Measurements from ENCODE around the gene TCF12. TPM values are rescaled to one million over a fixed set of nuclear protein-coding genes. Genes with fewer than 3 reads are reported as not detected.

TCF12 gene
- total RNA-seq, 8 experiments from 2014 or later = 34.7 to 177 (median 99.7) TPM

DNA sequence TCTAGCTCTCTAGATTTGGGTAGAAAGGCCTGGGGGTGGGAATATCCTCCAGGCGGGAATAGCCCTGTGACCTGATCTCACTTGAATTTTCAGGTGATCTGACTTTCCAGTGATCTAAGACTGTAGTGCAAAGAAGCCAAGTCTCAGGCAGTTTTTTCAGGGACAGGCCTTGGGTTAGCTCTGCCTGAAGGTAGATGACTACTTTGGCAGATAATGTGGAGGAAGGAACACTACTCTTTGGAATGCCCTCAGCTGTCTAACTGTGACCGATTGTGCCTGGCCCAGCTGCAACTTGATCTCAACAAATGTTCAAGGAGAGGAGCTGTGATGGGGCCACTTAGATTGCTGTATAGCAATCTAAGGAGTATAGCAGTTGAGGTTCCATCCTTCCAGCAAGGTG lies 193.7 kb downstream of the TCF12 start:
- Histone ChIP-seq H3K4me1 (replicated peaks in 1 of 2) (peaks cover 0 to 4% of the 10 kb centered on the region in 2 donors), H3K27ac (no peak overlapping the region), H3K4me3 (no peak overlapping the region)
- 60 to 90% (median 81%) methylated on average over 1 to 2 of the region's 2 CpGs; no CpG with 5 or more reads in 4 of the 10 experiments for WGBS, 10 experiments
- no peak for ATAC-seq (replicated peaks in 6 of 8)
- in situ Hi-C loops (cut with MboI; ENCODE audit: low pct_unique_long_range_greater_than_20kb in 2 of 9, low sequenced_read_pairs in 9 of 9, unreplicated experiment in 9 of 9) = no loop called here

DNA sequence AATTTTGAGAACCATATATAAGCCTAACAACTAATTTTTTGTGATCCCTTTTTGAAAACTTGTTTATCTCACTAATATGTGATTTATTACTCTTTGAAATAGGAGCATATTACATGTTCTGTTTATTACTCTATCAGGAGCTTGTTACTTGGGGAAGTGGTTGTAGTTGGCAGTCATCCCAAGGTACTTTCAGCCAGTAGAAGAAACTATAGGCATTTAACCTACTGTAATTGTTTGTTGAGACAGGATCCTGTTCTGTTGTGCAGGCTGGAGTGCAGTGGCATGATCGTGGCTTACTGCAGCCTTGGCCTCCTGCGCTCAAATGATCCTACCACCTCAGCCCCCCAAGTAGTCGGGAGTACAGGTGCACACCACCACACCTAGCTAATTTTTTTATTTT lies 195.6 kb downstream of the TCF12 start:
- 60 to 100% (median 87%) methylated on average over 1 to 3 of the region's 3 CpGs; no CpG with 5 or more reads in 4 of the 10 experiments for WGBS, 10 experiments
- H3K4me3 ChIP-seq = no peak overlapping the region
- peaks cover 4 to 6% of the 10 kb centered on the region in 2 donors for H3K4me1 ChIP-seq (replicated peaks in 1 of 2)
- no peak for ATAC-seq (replicated peaks in 6 of 8)
- in situ Hi-C loops (cut with MboI; ENCODE audit: low pct_unique_long_range_greater_than_20kb in 2 of 9, low sequenced_read_pairs in 9 of 9, unreplicated experiment in 9 of 9) = no loop called here
- H3K27ac ChIP-seq = no peak overlapping the region

GRCh38 chr15:57118013-57118799 lies 199.8 kb downstream of the TCF12 start:
- Histone ChIP-seq H3K4me1 (replicated peaks in 1 of 2) (peaks cover under 1 to 6% of the 10 kb centered on the region in 2 donors), H3K27ac (no peak overlapping the region), H3K4me3 (no peak overlapping the region)
- 0 to 100% (median 44%) methylated on average over 1 to 2 of the region's 2 CpGs for WGBS, 10 experiments
- in situ Hi-C loops (cut with MboI; ENCODE audit: low pct_unique_long_range_greater_than_20kb in 2 of 9, low sequenced_read_pairs in 9 of 9, unreplicated experiment in 9 of 9) = no loop called here
- ATAC-seq (replicated peaks in 6 of 8) = peak in 6 of 8 experiments; percentile 25 to 98 (median 66)

- in situ Hi-C loops (cut with MboI; ENCODE audit: low pct_unique_long_range_greater_than_20kb in 2 of 9, low sequenced_read_pairs in 9 of 9, unreplicated experiment in 9 of 9) = no loop called here
- no peak for ATAC-seq (replicated peaks in 6 of 8)
- H3K27ac ChIP-seq = no peak overlapping the region
- peaks cover 0 to 6% of the 10 kb centered on the region in 2 donors for H3K4me1 ChIP-seq (replicated peaks in 1 of 2)
- no peak overlapping the region for H3K4me3 ChIP-seq
- WGBS, 10 experiments = 68 to 100% (median 83%) methylated on average over 1 to 2 of the region's 2 CpGs; no CpG with 5 or more reads in 1 of the 10 experiments
Observed at GRCh38 chr15:57122080-57122840, 203.8 kb downstream of the TCF12 start.

GRCh38 chr15:57124036-57124435 lies 205.6 kb downstream of the TCF12 start:
- in situ Hi-C loops (cut with MboI; ENCODE audit: low pct_unique_long_range_greater_than_20kb in 2 of 9, low sequenced_read_pairs in 9 of 9, unreplicated experiment in 9 of 9) = no loop called here
- WGBS, 10 experiments = 67 to 100% (median 100%) methylated on average over 1 of the region's 1 CpG; no CpG with 5 or more reads in 5 of the 10 experiments
- H3K27ac ChIP-seq = no peak overlapping the region
- no peaks in the 10 kb centered on the region for H3K4me1 ChIP-seq (replicated peaks in 1 of 2)
- no peak overlapping the region for H3K4me3 ChIP-seq
- ATAC-seq (replicated peaks in 6 of 8) = no peak

DNA sequence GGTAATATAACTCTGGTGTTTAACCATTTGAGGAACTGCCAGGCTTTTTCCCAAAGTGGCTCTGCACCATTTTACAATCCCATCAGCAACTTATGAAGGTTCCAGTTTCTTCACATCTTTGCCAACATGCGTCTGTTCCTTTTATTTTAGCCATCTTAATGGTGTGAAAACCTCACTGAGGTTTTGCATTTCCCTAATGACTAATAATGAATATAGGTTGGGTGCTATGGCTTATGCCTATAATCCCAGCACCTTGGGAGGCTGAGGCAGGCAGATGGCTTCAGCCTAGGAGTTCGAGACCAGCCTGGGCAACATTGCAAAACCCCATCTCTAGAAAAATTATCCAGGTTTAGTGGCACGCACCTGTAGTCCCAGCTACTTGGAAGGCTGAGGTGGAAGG lies 210.6 kb downstream of the TCF12 start:
- Histone ChIP-seq H3K4me3 (no peak overlapping the region), H3K27ac (no peak overlapping the region), H3K4me1 (replicated peaks in 1 of 2) (peaks cover 15 to 20% of the 10 kb centered on the region in 2 donors)
- WGBS, 10 experiments = 67 to 100% (median 99%) methylated on average over 1 to 3 of the region's 3 CpGs; no CpG with 5 or more reads in 2 of the 10 experiments
- in situ Hi-C loops (cut with MboI; ENCODE audit: low pct_unique_long_range_greater_than_20kb in 2 of 9, low sequenced_read_pairs in 9 of 9, unreplicated experiment in 9 of 9) = loop anchor here in 1 of 9 experiments (25.0 kb wide), 2 partner anchors 183 to 642 kb away; no protein-coding TSS in a partner anchor
- no peak for ATAC-seq (replicated peaks in 6 of 8)

DNA sequence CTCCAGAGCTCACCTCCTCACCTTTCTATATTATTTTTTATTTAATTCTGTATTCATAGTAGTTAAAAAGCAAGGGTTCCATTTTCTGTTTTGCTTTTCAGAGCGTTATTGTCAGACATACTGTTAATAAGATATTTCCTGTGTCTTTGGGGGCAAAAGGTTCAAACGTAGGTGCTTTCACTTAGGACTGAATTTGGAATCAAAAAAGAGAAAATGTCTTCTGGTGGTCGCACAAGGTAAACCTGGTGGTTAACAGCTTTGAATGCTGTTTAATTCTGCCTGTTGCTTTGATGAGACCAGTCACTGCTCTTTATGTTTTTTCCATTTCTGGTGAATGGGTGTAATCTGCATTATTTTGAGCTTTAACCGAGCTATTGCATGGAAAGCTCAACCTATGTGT lies 212.5 kb downstream of the TCF12 start:
- WGBS, 10 experiments = 83 to 100% (median 93%) methylated on average over 1 to 4 of the region's 4 CpGs; no CpG with 5 or more reads in 1 of the 10 experiments
- H3K4me1 ChIP-seq (replicated peaks in 1 of 2) = peaks cover 29 to 39% of the 10 kb centered on the region in 2 donors
- no peak overlapping the region for H3K27ac ChIP-seq
- in situ Hi-C loops (cut with MboI; ENCODE audit: low pct_unique_long_range_greater_than_20kb in 2 of 9, low sequenced_read_pairs in 9 of 9, unreplicated experiment in 9 of 9) = loop anchor here in 1 of 9 experiments (25.0 kb wide), 2 partner anchors 181 to 644 kb away; no protein-coding TSS in a partner anchor
- no peak for ATAC-seq (replicated peaks in 6 of 8)
- H3K4me3 ChIP-seq = no peak overlapping the region

- H3K4me1 ChIP-seq (replicated peaks in 1 of 2) = peaks cover 33 to 45% of the 10 kb centered on the region in 2 donors
- peak in 7 of 8 experiments; percentile 17 to 99 (median 99) for ATAC-seq (replicated peaks in 6 of 8)
- peak overlapping the region in 2 of 5 donors; percentile 3 to 9 for H3K4me3 ChIP-seq
- peak overlapping the region; percentile 39 to 47 for H3K27ac ChIP-seq
- in situ Hi-C loops (cut with MboI; ENCODE audit: low pct_unique_long_range_greater_than_20kb in 2 of 9, low sequenced_read_pairs in 9 of 9, unreplicated experiment in 9 of 9) = loop anchor here in 1 of 9 experiments (25.0 kb wide), 2 partner anchors 179 to 646 kb away; no protein-coding TSS in a partner anchor
- WGBS, 10 experiments = 23 to 80% (median 43%) methylated on average over 2 to 6 of the region's 9 CpGs
Observed at GRCh38 chr15:57133127-57133968, 214.9 kb downstream of the TCF12 start.

- 30 to 87% (median 51%) methylated on average over 1 to 4 of the region's 4 CpGs; no CpG with 5 or more reads in 1 of the 10 experiments for WGBS, 10 experiments
- no peak overlapping the region for H3K4me3 ChIP-seq
- in situ Hi-C loops (cut with MboI; ENCODE audit: low pct_unique_long_range_greater_than_20kb in 2 of 9, low sequenced_read_pairs in 9 of 9, unreplicated experiment in 9 of 9) = loop anchor here in 1 of 9 experiments (25.0 kb wide), 2 partner anchors 178 to 647 kb away; no protein-coding TSS in a partner anchor
- ATAC-seq (replicated peaks in 6 of 8) = no peak
- H3K4me1 ChIP-seq (replicated peaks in 1 of 2) = peaks cover 33 to 45% of the 10 kb centered on the region in 2 donors
- H3K27ac ChIP-seq = peak overlapping the region; percentile 10 to 30
Observed at GRCh38 chr15:57134071-57134605, 215.7 kb downstream of the TCF12 start.

DNA sequence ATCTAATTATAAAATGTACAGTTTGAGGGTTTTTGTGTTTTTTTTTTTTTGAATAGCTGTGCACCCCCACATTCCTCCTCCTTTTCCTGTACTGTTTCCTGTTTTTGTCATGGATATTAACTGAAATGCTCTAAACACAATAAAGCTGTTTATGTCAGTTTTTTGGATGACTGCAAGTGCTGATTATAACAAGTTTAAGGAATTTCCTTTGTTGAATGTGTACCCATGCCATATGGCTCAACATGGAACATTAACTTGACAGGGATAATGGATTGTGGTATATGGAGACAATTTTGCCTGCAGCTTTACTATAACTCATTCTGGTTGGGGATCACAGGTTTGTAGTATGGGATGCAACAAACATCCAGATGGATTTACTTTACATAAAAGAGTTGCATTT lies 216.4 kb downstream of the TCF12 start:
- no peak overlapping the region for H3K4me3 ChIP-seq
- peak overlapping the region in 1 of 2 donors; percentile 30 for H3K27ac ChIP-seq
- no peak for ATAC-seq (replicated peaks in 6 of 8)
- H3K4me1 ChIP-seq (replicated peaks in 1 of 2) = peaks cover 33 to 45% of the 10 kb centered on the region in 2 donors
- in situ Hi-C loops (cut with MboI; ENCODE audit: low pct_unique_long_range_greater_than_20kb in 2 of 9, low sequenced_read_pairs in 9 of 9, unreplicated experiment in 9 of 9) = loop anchor here in 1 of 9 experiments (25.0 kb wide), 2 partner anchors 177 to 648 kb away; no protein-coding TSS in a partner anchor

GRCh38 chr15:57135800-57136199 lies 217.4 kb downstream of the TCF12 start:
- H3K27ac ChIP-seq = no peak overlapping the region
- ATAC-seq (replicated peaks in 6 of 8) = no peak
- no peak overlapping the region for H3K4me3 ChIP-seq
- peaks cover 33 to 45% of the 10 kb centered on the region in 2 donors for H3K4me1 ChIP-seq (replicated peaks in 1 of 2)
- in situ Hi-C loops (cut with MboI; ENCODE audit: low pct_unique_long_range_greater_than_20kb in 2 of 9, low sequenced_read_pairs in 9 of 9, unreplicated experiment in 9 of 9) = loop anchor here in 1 of 9 experiments (25.0 kb wide), 2 partner anchors 177 to 648 kb away; no protein-coding TSS in a partner anchor

- H3K4me1 ChIP-seq (replicated peaks in 1 of 2) = peaks cover 23 to 31% of the 10 kb centered on the region in 2 donors
- H3K4me3 ChIP-seq = no peak overlapping the region
- in situ Hi-C loops (cut with MboI; ENCODE audit: low pct_unique_long_range_greater_than_20kb in 2 of 9, low sequenced_read_pairs in 9 of 9, unreplicated experiment in 9 of 9) = loop anchor here in 1 of 9 experiments (25.0 kb wide), 2 partner anchors 174 to 651 kb away; no protein-coding TSS in a partner anchor
- peak in 4 of 8 experiments; percentile 39 to 88 (median 84) for ATAC-seq (replicated peaks in 6 of 8)
- WGBS, 10 experiments = 17 to 100% (median 43%) methylated on average over 1 of the region's 1 CpG; no CpG with 5 or more reads in 6 of the 10 experiments
- no peak overlapping the region for H3K27ac ChIP-seq
Observed at GRCh38 chr15:57138349-57138788, 219.9 kb downstream of the TCF12 start.

Measured in motor neuron (in vitro differentiated cells).